A549 (cell line): ENCODE measurements around the gene ADAMTS14. TPM values are rescaled to one million over a fixed set of nuclear protein-coding genes. Genes with fewer than 3 reads are reported as not detected.

Experiments
- ATAC-seq, 2 experiments: fragments of 200-7000 bp in 1 of 2; fragments of >200 bp in 1 of 2; cut with Nextera tagmentation in 1 of 2; cut with Tn5 transposase in 1 of 2; 3 replicates each; pipeline versions ENCODE4 v1.8.0 to v1.9.1; 2018 to 2020; ENCODE audit warnings: mild to moderate bottlenecking in 1 of 2, moderate library complexity in 1 of 2
- CTCF ChIA-PET: fragments of 300-600 bp; sonication (Branson Sonifier 250); formaldehyde crosslinking; extraction: SDS; loops from one replicate; lab custom pipeline; 2021; ENCODE audit warnings: antibody characterized with exemption, inconsistent platforms; lab: Yijun Ruan, JAX
- POLR2A ChIA-PET: fragments of 350-600 bp; formaldehyde crosslinking; extraction: SDS; loops from one replicate; lab custom pipeline; 2021; ENCODE audit warnings: antibody characterized with exemption, inconsistent platforms; lab: Yijun Ruan, JAX
- DNase-seq, 2 experiments: peaks; one replicate each; pipeline versions ENCODE4 v3.0.0 to v3.0.0-alpha.2; 2011 to 2016; ENCODE audit warnings: low read depth in 1 of 2, low spot score in 1 of 2
- FAIRE-seq: peaks from 2 replicates; lab custom pipeline; 2011; peaks lifted over from hg19 to GRCh38; lab: Jason Lieb, UNC
- H3K27ac ChIP-seq, 2 experiments: fragments of >200 bp; sonication (Bioruptor Twin); formaldehyde crosslinking; 3 replicates each; pipeline ENCODE4 v1.5.1; 2016 to 2017
- H3K4me1 ChIP-seq: fragments of >200 bp; sonication (Bioruptor Twin); formaldehyde crosslinking; 3 replicates; pipeline ENCODE4 v1.6.1; 2016
- H3K4me2 ChIP-seq: fragments of >200 bp; sonication (Bioruptor Twin); formaldehyde crosslinking; 3 replicates; pipeline ENCODE4 v1.6.1; 2016
- H3K4me3 ChIP-seq: fragments of >200 bp; sonication (Bioruptor Twin); formaldehyde crosslinking; 3 replicates; pipeline ENCODE4 v1.5.1; 2016
- H3K9me3 ChIP-seq: fragments of >200 bp; sonication (Bioruptor Twin); formaldehyde crosslinking; 3 replicates; pipeline ENCODE4 v1.6.1; 2016
- BCL3 ChIP-seq: fragments of >200 bp; sonication (Bioruptor Twin); formaldehyde crosslinking; IDR thresholded peaks from 3 replicates; pipeline ENCODE4 v1.6.1; 2016
- BHLHE40 ChIP-seq: IDR thresholded peaks from 2 replicates; pipeline ENCODE4 v1.6.1; 2012; ENCODE audit warnings: low read depth, low read length, inconsistent platforms
- CBX2 ChIP-seq: fragments of 200-600 bp; sonication (generic); IDR thresholded peaks from 2 replicates; pipeline ENCODE4 v1.6.1; 2016; ENCODE audit warnings: low read depth, mild to moderate bottlenecking, borderline replicate concordance
- CEBPB ChIP-seq, 2 experiments: fragments of >200 bp in 1 of 2; sonication (Bioruptor Twin) in 1 of 2; formaldehyde crosslinking in 1 of 2; IDR thresholded peaks; 2 replicates each; pipeline ENCODE4 v1.6.1; 2012 to 2016
- CHD4 ChIP-seq: fragments of 200-600 bp; sonication (generic); IDR thresholded peaks from 2 replicates; pipeline ENCODE4 v1.6.1; 2016; ENCODE audit warnings: antibody characterized with exemption, mild to moderate bottlenecking, borderline replicate concordance
- FOSL2 ChIP-seq, 2 experiments: fragments of 450-650 bp in 1 of 2; fragments of >200 bp in 1 of 2; sonication (Bioruptor Twin) in 1 of 2; formaldehyde crosslinking; IDR thresholded peaks; 2 replicates each; pipeline versions ENCODE4 v1.5.0 to v1.6.1; 2016 to 2020; ENCODE audit warnings: mild to moderate bottlenecking in 1 of 2, moderate library complexity in 1 of 2
- GATA3 ChIP-seq: IDR thresholded peaks from 2 replicates; pipeline ENCODE4 v1.6.1; 2012; ENCODE audit warnings: borderline replicate concordance
- HMGXB4 ChIP-seq: fragments of 250-450 bp; sonication (Bioruptor Pico); IDR thresholded peaks from 2 replicates; pipeline ENCODE4 v1.5.0; 2021; ENCODE audit warnings: mild to moderate bottlenecking, moderate library complexity, borderline replicate concordance
- MAFK ChIP-seq: fragments of 450-650 bp; IDR thresholded peaks from 2 replicates; pipeline ENCODE4 v1.6.1; 2014; ENCODE audit not compliant: partially characterized antibody
- MAX ChIP-seq: IDR thresholded peaks from 2 replicates; pipeline ENCODE4 v1.6.1; 2012
- MAZ ChIP-seq: fragments of 150-350 bp; IDR thresholded peaks from 2 replicates; pipeline ENCODE4 v1.6.1; 2014; ENCODE audit warnings: antibody characterized with exemption, low read depth, low read length, borderline replicate concordance
- PHF8 ChIP-seq: fragments of 200-600 bp; sonication (generic); IDR thresholded peaks from 2 replicates; pipeline ENCODE4 v1.6.1; 2016; ENCODE audit warnings: low read depth, mild to moderate bottlenecking, antibody characterized with exemption, moderate library complexity, borderline replicate concordance
- RARB ChIP-seq: fragments of 250-450 bp; sonication (Bioruptor Pico); IDR thresholded peaks from 2 replicates; pipeline ENCODE4 v1.8.0; 2021; ENCODE audit warnings: mild to moderate bottlenecking, moderate library complexity
- RCOR1 ChIP-seq: fragments of 150-350 bp; IDR thresholded peaks from 2 replicates; pipeline ENCODE4 v1.6.1; 2014; ENCODE audit warnings: antibody characterized with exemption, low read length, low read depth
- REST ChIP-seq: fragments of 200-600 bp; sonication (generic); IDR thresholded peaks from 2 replicates; pipeline ENCODE4 v1.6.1; 2016; ENCODE audit warnings: antibody characterized with exemption, mild to moderate bottlenecking, moderate library complexity
- RFX5 ChIP-seq: fragments of 450-650 bp; IDR thresholded peaks from 2 replicates; pipeline ENCODE4 v1.7.1; 2014; ENCODE audit warnings: antibody characterized with exemption, mild to moderate bottlenecking, moderate library complexity
- TFCP2L1 ChIP-seq: fragments of 250-450 bp; sonication (Bioruptor Pico); IDR thresholded peaks from 2 replicates; pipeline ENCODE4 v1.5.0; 2021; ENCODE audit warnings: mild to moderate bottlenecking
- TP53 ChIP-seq: fragments of 250-450 bp; sonication (Bioruptor Pico); IDR thresholded peaks from 2 replicates; pipeline ENCODE4 v1.5.0; 2021; ENCODE audit warnings: mild to moderate bottlenecking, moderate library complexity
- USF2 ChIP-seq: fragments of 450-650 bp; IDR thresholded peaks from 2 replicates; pipeline ENCODE4 v1.6.1; 2014; ENCODE audit warnings: antibody characterized with exemption
- ZNF302 ChIP-seq: fragments of 250-450 bp; sonication (Bioruptor Pico); IDR thresholded peaks from 2 replicates; pipeline ENCODE4 v1.9.0; 2021; ENCODE audit warnings: inconsistent platforms, mild to moderate bottlenecking, moderate library complexity
- WGBS: methylation state at CpG from one replicate; pipeline ENCODE4 v1.1.6; 2017; ENCODE audit errors: missing lambda C conversion rate; 5-methylcytosine and 5-hydroxymethylcytosine counted together
- polyA plus RNA-seq, 4 experiments: library from polyadenylated mRNA; depleted of rRNA in 3 of 4; stranded (reverse); fragments of >200 nt; fragmentation: RNase III in 1 of 4; extraction: RNeasy Plus Mini Kit Qiagen cat#74134 plus additional on column Dnase treatment in 1 of 4; gene quantifications; 2 replicates in 3 of 4; 3 replicates in 1 of 4; pipeline ENCODE4 v1.2.3, GENCODE V29; 2011 to 2017

The ADAMTS14 gene
- polyA plus RNA-seq, 2 of the 4 experiments (the other 2 are of a cell fraction): 0.03 TPM; not detected in 1

- H3K9me3 ChIP-seq: no peaks in the 10 kb centered on the region; the same call in 2 of the 3 replicates
- ATAC-seq (no peak), FAIRE-seq (no peak), DNase-seq (no peak)
- H3K4me1 ChIP-seq: peaks cover 5% of the 10 kb centered on the region; the same call in 1 of the 3 replicates
- H3K4me2 ChIP-seq: no peak overlapping the region
- H3K27ac ChIP-seq: no peak overlapping the region
- no peak overlapping the region for H3K4me3 ChIP-seq
- ChIA-PET CTCF (interaction anchor here (1.5 kb wide), 1 partner anchor 252 kb away, joined by 3 read pairs; no protein-coding TSS in a partner anchor), POLR2A (no interaction called here)
- no peak for TF ChIP-seq MAZ
- TF ChIP-seq BHLHE40: no peak
- no peak for TF ChIP-seq MAX
- no peak for TF ChIP-seq CEBPB (IDR thresholded peaks at IDR 0.05)
- no peak for TF ChIP-seq USF2
- TF ChIP-seq ZNF302 (CRISPR knock-in tag): no peak
- no peak for TF ChIP-seq TFCP2L1 (CRISPR knock-in tag)
- TF ChIP-seq CHD4: no peak
- no peak for TF ChIP-seq BCL3
- TF ChIP-seq HMGXB4 (CRISPR knock-in tag): no peak
- no peak for TF ChIP-seq PHF8
- TF ChIP-seq RARB (CRISPR knock-in tag): no peak
- no peak for TF ChIP-seq TP53 (CRISPR knock-in tag)
- no peak for TF ChIP-seq REST
- TF ChIP-seq CBX2: no peak
- no peak for TF ChIP-seq RCOR1
- no peak for TF ChIP-seq MAFK
- no peak for TF ChIP-seq FOSL2 (IDR thresholded peaks at IDR 0.05)
- TF ChIP-seq FOSL2 (CRISPR knock-in tag; IDR thresholded peaks at IDR 0.05): no peak
- no peak for TF ChIP-seq GATA3
- TF ChIP-seq RFX5: no peak
- WGBS: 13% methylated on average over 1 of the region's 1 CpG
These were observed 129.5 kb downstream of the ADAMTS14 start for GRCh38 chr10:70801854-70802253.
